T-cell (primary cell): ENCODE results near the gene RABGAP1L. TPM values are rescaled to one million over a fixed set of nuclear protein-coding genes. Genes with fewer than 3 reads are reported as not detected.

ENCODE experiments used
- ATAC-seq, 4 experiments: fragments of 200-7000 bp in 3 of 4; fragments of 150-1000 bp in 1 of 4; cut with Tn5 transposase; replicated peaks in 1 of 4; 1 replicate in 3 of 4; 2 replicates in 1 of 4; pipeline ENCODE4 v1.10.0; 2021; ENCODE audit warnings: moderate library complexity in 3 of 4, mild to moderate bottlenecking in 2 of 4, moderate number of reproducible peaks in 1 of 4
- CTCF ChIA-PET, 2 donors: fragments of 300-600 bp; sonication (Branson Sonifier 250); formaldehyde crosslinking; loops; one replicate each; lab custom pipeline; 2022; ENCODE audit warnings: antibody characterized with exemption in 2 of 2; lab: Charles Lee
- POLR2A ChIA-PET, 2 donors: fragments of 300-600 bp; sonication (Branson Sonifier 250); formaldehyde crosslinking; loops; one replicate each; lab custom pipeline; 2022; ENCODE audit warnings: antibody characterized with exemption in 2 of 2; lab: Charles Lee
- DNase-seq, 35 experiments: peaks; one replicate each; pipeline versions ENCODE4 v3.0.0 to v3.0.0-alpha.2; 2013 to 2023
- H3K27ac ChIP-seq: one replicate; pipeline ENCODE4 v1.5.1; 2013; ENCODE audit warnings: low read length
- H3K27me3 ChIP-seq, 2 experiments: replicated peaks in 1 of 2; 1 replicate in 1 of 2; 2 replicates in 1 of 2; pipeline versions ENCODE4 v1.6.1 to v1.7.0; 2013; ENCODE audit warnings: low read length in 1 of 2, mixed read lengths in 1 of 2; ENCODE audit not compliant: control insufficient read depth in 2 of 2, insufficient read depth in 2 of 2; ENCODE audit errors: extremely low read depth in 1 of 2
- H3K36me3 ChIP-seq, 2 donors: 1 replicate in 1 of 2; 2 replicates in 1 of 2; pipeline versions ENCODE4 v1.6.1 to v1.7.0; 2013; ENCODE audit warnings: low read length in 1 of 2; ENCODE audit not compliant: control insufficient read depth in 2 of 2, insufficient read depth in 1 of 2; ENCODE audit errors: extremely low read depth in 1 of 2
- H3K4me1 ChIP-seq, 2 experiments: 1 replicate in 1 of 2; 2 replicates in 1 of 2; pipeline versions ENCODE4 v1.6.1 to v1.7.0; 2013; ENCODE audit warnings: low read length in 2 of 2, mixed read lengths in 1 of 2; ENCODE audit not compliant: insufficient read depth in 2 of 2, control insufficient read depth in 1 of 2; ENCODE audit errors: extremely low read depth in 1 of 2
- H3K4me3 ChIP-seq, 2 donors: 1 replicate in 1 of 2; 2 replicates in 1 of 2; pipeline versions ENCODE4 v1.5.1 to v1.7.0; 2013; ENCODE audit warnings: mild to moderate bottlenecking in 2 of 2, low read length in 1 of 2, moderate library complexity in 1 of 2; ENCODE audit not compliant: control insufficient read depth in 1 of 2; ENCODE audit errors: extremely low read depth in 1 of 2
- H3K9me3 ChIP-seq: 2 replicates; pipeline ENCODE4 v1.7.0; 2013
- H3K27ac Mint-ChIP-seq, 2 donors: one replicate each; pipeline ENCODE4 v1.8.0; 2020 to 2021; ENCODE audit warnings: mild to moderate bottlenecking in 2 of 2, mixed read lengths in 2 of 2
- H3K27me3 Mint-ChIP-seq, 2 donors: one replicate each; pipeline ENCODE4 v1.8.0; 2021 to 2022; ENCODE audit warnings: mixed read lengths in 2 of 2
- H3K36me3 Mint-ChIP-seq: one replicate; pipeline ENCODE4 v1.8.0; 2021; ENCODE audit warnings: mixed read lengths
- H3K4me1 Mint-ChIP-seq, 3 donors: one replicate each; pipeline ENCODE4 v1.8.0; 2020 to 2022; ENCODE audit warnings: mixed read lengths in 3 of 3, mild to moderate bottlenecking in 1 of 3
- H3K4me3 Mint-ChIP-seq, 3 donors: one replicate each; pipeline ENCODE4 v1.8.0; 2020 to 2022; ENCODE audit warnings: mild to moderate bottlenecking in 3 of 3, mixed read lengths in 3 of 3, moderate library complexity in 3 of 3
- H3K9me3 Mint-ChIP-seq, 3 donors: one replicate each; pipeline ENCODE4 v1.8.0; 2020 to 2022; ENCODE audit warnings: mixed read lengths in 3 of 3
- WGBS: methylation state at CpG from one replicate; pipeline ENCODE4 v1.1.5; 2013; ENCODE audit warnings: missing lambda C conversion rate; ENCODE audit not compliant: insufficient coverage; 5-methylcytosine and 5-hydroxymethylcytosine counted together
- total RNA-seq, 35 experiments: library from RNA in 6 of 35; stranded (reverse) in 6 of 35; fragments of 120-200 nt in 1 of 35; gene quantifications; one replicate each; pipeline versions ENCODE4 v1.2.1 to v1.2.4 and lab custom pipeline; 2013 to 2026

RABGAP1L gene
- total RNA-seq, 5 donors from 2014 or later (not counting 1 experiment from before 2014, with no cell fraction given) = 75.0 to 108 (median 82.3) TPM

GRCh38 chr1:174748586-174748985 is 589.3 kb downstream of the RABGAP1L start:
- Histone ChIP-seq H3K9me3 (no peaks in the 10 kb centered on the region), H3K27ac (no peak overlapping the region), H3K4me1 (no peaks in the 10 kb centered on the region), H3K27me3 (no peaks in the 10 kb centered on the region), H3K4me3 (no peak overlapping the region), H3K36me3 (no peaks in the 10 kb centered on the region)
- WGBS = 100% methylated on average over 2 of the region's 7 CpGs
- Mint-ChIP-seq H3K27me3 (no peaks in the 10 kb centered on the region), H3K27ac (no peak overlapping the region), H3K9me3 (no peaks in the 10 kb centered on the region), H3K4me3 (no peak overlapping the region), H3K4me1 (no peaks in the 10 kb centered on the region), H3K36me3 (no peaks in the 10 kb centered on the region)
- CTCF ChIA-PET = no interaction called here
- no peak for ATAC-seq
- POLR2A ChIA-PET = interaction anchor here in 1 of 2 donors (0.7 kb wide), 1 partner anchor 797 kb away, joined by 3 read pairs; no protein-coding TSS in a partner anchor
- DNase-seq = no peak

GRCh38 chr1:174753131-174753530 is 593.8 kb downstream of the RABGAP1L start:
- no peak overlapping the region for H3K4me3 Mint-ChIP-seq
- Histone ChIP-seq H3K9me3 (no peaks in the 10 kb centered on the region), H3K36me3 (no peaks in the 10 kb centered on the region), H3K4me3 (no peak overlapping the region), H3K4me1 (no peaks in the 10 kb centered on the region), H3K27me3 (no peaks in the 10 kb centered on the region), H3K27ac (no peak overlapping the region)
- H3K27me3 Mint-ChIP-seq = no peaks in the 10 kb centered on the region
- ATAC-seq (no peak), DNase-seq (no peak)
- H3K9me3 Mint-ChIP-seq = no peaks in the 10 kb centered on the region
- no peaks in the 10 kb centered on the region for H3K4me1 Mint-ChIP-seq
- H3K27ac Mint-ChIP-seq = no peak overlapping the region
- POLR2A ChIA-PET = no interaction called here
- peaks cover 3% of the 10 kb centered on the region for H3K36me3 Mint-ChIP-seq
- CTCF ChIA-PET = interaction anchor here in 1 of 2 donors (1.5 kb wide), 1 partner anchor 402 kb away, joined by 3 read pairs; no protein-coding TSS in a partner anchor
- WGBS = no CpG with 5 or more reads among the region's 1 CpG

- H3K36me3 Mint-ChIP-seq = peaks cover 13% of the 10 kb centered on the region
- Histone ChIP-seq H3K27ac (no peak overlapping the region), H3K27me3 (no peaks in the 10 kb centered on the region), H3K9me3 (no peaks in the 10 kb centered on the region), H3K36me3 (no peaks in the 10 kb centered on the region), H3K4me1 (no peaks in the 10 kb centered on the region), H3K4me3 (no peak overlapping the region)
- H3K4me3 Mint-ChIP-seq = no peak overlapping the region
- no peaks in the 10 kb centered on the region for H3K27me3 Mint-ChIP-seq
- 100% methylated on average over 9 of the region's 19 CpGs for WGBS
- DNase-seq (no peak), ATAC-seq (no peak)
- H3K4me1 Mint-ChIP-seq = no peaks in the 10 kb centered on the region
- no peaks in the 10 kb centered on the region for H3K9me3 Mint-ChIP-seq
- CTCF ChIA-PET = interaction anchor here in 1 of 2 donors (0.5 kb wide), 1 partner anchor 230 kb away, joined by 3 read pairs; no protein-coding TSS in a partner anchor
- POLR2A ChIA-PET = no interaction called here
- no peak overlapping the region for H3K27ac Mint-ChIP-seq
Measured at GRCh38 chr1:174761335-174761734, 602.0 kb downstream of the RABGAP1L start.

- Histone ChIP-seq H3K36me3 (no peaks in the 10 kb centered on the region), H3K9me3 (no peaks in the 10 kb centered on the region), H3K27me3 (no peaks in the 10 kb centered on the region), H3K27ac (no peak overlapping the region), H3K4me3 (no peak overlapping the region), H3K4me1 (no peaks in the 10 kb centered on the region)
- no peak overlapping the region for H3K4me3 Mint-ChIP-seq
- CTCF ChIA-PET = interaction anchor here in 1 of 2 donors (0.6 kb wide), 2 partner anchors 25 to 390 kb away, joined by 3 to 4 read pairs; no protein-coding TSS in a partner anchor
- no peaks in the 10 kb centered on the region for H3K27me3 Mint-ChIP-seq
- no peak overlapping the region for H3K27ac Mint-ChIP-seq
- WGBS = 100% methylated on average over 2 of the region's 4 CpGs
- no peaks in the 10 kb centered on the region for H3K4me1 Mint-ChIP-seq
- POLR2A ChIA-PET = interaction anchor here in 1 of 2 donors (0.6 kb wide), 1 partner anchor 37 kb away, joined by 3 read pairs; no protein-coding TSS in a partner anchor
- DNase-seq (no peak), ATAC-seq (no peak)
- H3K36me3 Mint-ChIP-seq = peaks cover 13% of the 10 kb centered on the region
- H3K9me3 Mint-ChIP-seq = no peaks in the 10 kb centered on the region
Measured at GRCh38 chr1:174761901-174762585, 602.7 kb downstream of the RABGAP1L start.

GRCh38 chr1:174764191-174764590 is 604.9 kb downstream of the RABGAP1L start:
- Histone ChIP-seq H3K4me1 (no peaks in the 10 kb centered on the region), H3K36me3 (no peaks in the 10 kb centered on the region), H3K27ac (no peak overlapping the region), H3K27me3 (no peaks in the 10 kb centered on the region), H3K9me3 (no peaks in the 10 kb centered on the region), H3K4me3 (no peak overlapping the region)
- DNase-seq (no peak), ATAC-seq (no peak)
- H3K4me1 Mint-ChIP-seq = no peaks in the 10 kb centered on the region
- no CpG with 5 or more reads among the region's 2 CpGs for WGBS
- H3K36me3 Mint-ChIP-seq = peaks cover 7% of the 10 kb centered on the region
- H3K27ac Mint-ChIP-seq = no peak overlapping the region
- ChIA-PET POLR2A (no interaction called here), CTCF (interaction anchor here in 1 of 2 donors (0.7 kb wide), 1 partner anchor 358 kb away, joined by 3 read pairs; no protein-coding TSS in a partner anchor)
- H3K9me3 Mint-ChIP-seq = no peaks in the 10 kb centered on the region
- H3K27me3 Mint-ChIP-seq = no peaks in the 10 kb centered on the region
- no peak overlapping the region for H3K4me3 Mint-ChIP-seq

GRCh38 chr1:174766727-174767126 is 607.4 kb downstream of the RABGAP1L start:
- Histone ChIP-seq H3K9me3 (no peaks in the 10 kb centered on the region), H3K4me1 (no peaks in the 10 kb centered on the region), H3K4me3 (no peak overlapping the region), H3K27me3 (no peaks in the 10 kb centered on the region), H3K36me3 (no peaks in the 10 kb centered on the region), H3K27ac (no peak overlapping the region)
- no peak for ATAC-seq
- peak overlapping the region in 1 of 2 donors; percentile 3 for H3K27ac Mint-ChIP-seq
- no peaks in the 10 kb centered on the region for H3K9me3 Mint-ChIP-seq
- H3K4me1 Mint-ChIP-seq = peaks cover 0 to 4% (median 3%) of the 10 kb centered on the region in 3 donors
- no peaks in the 10 kb centered on the region for H3K27me3 Mint-ChIP-seq
- no CpG with 5 or more reads among the region's 2 CpGs for WGBS
- no peak overlapping the region for H3K4me3 Mint-ChIP-seq
- CTCF ChIA-PET = interaction anchor here in 1 of 2 donors (0.7 kb wide), 1 partner anchor 24 kb away, joined by 3 read pairs; no protein-coding TSS in a partner anchor
- no peak for DNase-seq
- peaks cover 3% of the 10 kb centered on the region for H3K36me3 Mint-ChIP-seq
- POLR2A ChIA-PET = no interaction called here
